Mucosa of rectum (tissue), 2 donors: ENCODE data around the gene WARS2.
"Not testable (repeated sequence)": the region's sequence is repeated elsewhere in the genome, so short reads cannot be mapped to it uniquely, and the experiment has no call there.

ENCODE experiments used
- H3K27ac ChIP-seq, 2 donors: one replicate each; pipeline ENCODE4 v1.7.0; 2013; ENCODE audit warnings: inconsistent platforms in 2 of 2, low read depth in 2 of 2, low read length in 2 of 2
- H3K27me3 ChIP-seq, 2 donors: one replicate each; pipeline ENCODE4 v1.7.0; 2013; ENCODE audit warnings: low read length in 2 of 2; ENCODE audit not compliant: control insufficient read depth in 2 of 2, insufficient read depth in 2 of 2
- H3K36me3 ChIP-seq, 2 donors: one replicate each; pipeline ENCODE4 v1.7.0; 2013; ENCODE audit warnings: low read length in 2 of 2; ENCODE audit not compliant: control insufficient read depth in 2 of 2, insufficient read depth in 2 of 2
- H3K4me1 ChIP-seq, 2 donors: one replicate each; pipeline ENCODE4 v1.7.0; 2013; ENCODE audit warnings: low read length in 2 of 2, mild to moderate bottlenecking in 1 of 2; ENCODE audit not compliant: control insufficient read depth in 2 of 2, insufficient read depth in 2 of 2
- H3K4me3 ChIP-seq, 2 donors: one replicate each; pipeline ENCODE4 v1.7.0; 2013; ENCODE audit warnings: low read length in 2 of 2
- H3K9ac ChIP-seq, 2 donors: one replicate each; pipeline ENCODE4 v1.7.0; 2013; ENCODE audit warnings: low read length in 2 of 2, low read depth in 1 of 2, mild to moderate bottlenecking in 1 of 2
- H3K9me3 ChIP-seq, 2 donors: one replicate each; pipeline ENCODE4 v1.7.0; 2013; ENCODE audit warnings: low read length in 2 of 2; ENCODE audit not compliant: control insufficient read depth in 2 of 2
- donor health status: healthy.
- donor health status: Normal muscosa, but diverticular disease.

Gene WARS2

DNA sequence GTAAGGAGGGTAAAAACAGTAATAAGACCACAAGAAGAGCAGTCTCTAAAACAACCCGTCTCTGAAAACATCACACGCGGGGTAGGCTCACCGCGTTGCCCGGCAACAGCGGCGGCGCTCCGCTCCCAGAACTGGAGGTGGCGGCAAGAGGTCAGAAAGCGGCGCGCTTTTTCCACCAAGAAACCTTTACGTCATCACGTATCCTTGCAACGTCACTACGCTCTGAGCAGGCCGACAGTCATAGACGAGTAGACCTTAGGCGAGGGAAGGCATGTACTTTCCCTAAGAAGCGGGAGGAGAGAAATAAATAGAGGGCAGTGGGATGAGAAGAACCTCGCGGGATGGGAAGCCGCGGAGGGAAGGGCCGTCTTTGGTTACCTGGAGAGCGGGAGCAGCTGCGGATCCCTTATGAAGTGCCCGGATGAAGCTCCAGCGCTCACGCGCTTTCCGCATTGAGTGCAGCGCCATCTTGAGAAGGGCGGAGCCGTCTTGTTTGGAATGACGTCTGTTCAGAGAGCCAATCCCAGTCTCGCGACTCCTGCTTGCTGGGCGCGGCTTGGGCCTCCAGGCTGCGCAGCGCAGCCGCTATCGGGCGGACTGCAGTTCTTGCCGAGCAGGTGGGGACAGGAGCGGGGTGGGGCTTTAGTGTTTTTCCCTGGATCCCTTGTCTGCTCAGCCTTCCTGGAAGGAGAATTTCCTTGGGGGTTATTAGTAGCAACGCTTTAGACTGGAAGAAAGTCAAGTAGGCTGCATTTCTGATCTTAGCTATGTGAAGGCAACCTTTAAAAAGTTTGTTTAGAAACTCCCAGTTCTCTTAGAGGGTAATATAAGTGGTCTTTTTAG lies at the start of gene WARS2:
Gene WARS2, minus strand, starts transcription at position 477 of the 843 bp plus-strand sequence. Its CDS starts 9 bp downstream, at position 468.
- Histone ChIP-seq H3K27ac (peak within 1 kb of the TSS; percentile 97 to 98), H3K9ac (peak within 1 kb of the TSS; percentile 92 to 99), H3K9me3 (no peaks in the 10 kb centered on the region), H3K27me3 (no peaks in the 10 kb centered on the region), H3K4me3 (peak within 1 kb of the TSS; percentile 85 to 94), H3K4me1 (peaks cover 8 to 14% of the 10 kb centered on the region in 2 donors), H3K36me3 (no peaks in the 10 kb centered on the region)

DNA sequence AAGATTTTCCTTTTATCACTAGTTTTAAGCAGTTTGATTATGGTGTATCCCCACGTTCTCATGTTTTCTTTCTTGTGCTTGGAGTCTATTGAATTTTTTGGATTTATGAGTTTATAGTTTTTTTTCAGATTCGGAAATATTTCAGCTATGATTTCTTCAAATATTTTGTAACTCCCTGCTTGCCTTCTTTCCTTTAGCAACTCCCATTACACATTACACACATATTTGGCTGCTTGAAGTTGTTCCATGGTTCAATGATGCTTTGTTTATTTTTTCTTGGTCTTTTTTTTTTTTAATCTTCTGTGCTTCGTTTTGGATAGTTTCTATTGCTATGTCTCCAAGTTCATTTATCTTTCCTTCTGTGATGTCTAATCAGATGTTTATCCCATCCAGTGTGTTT lies 48.5 kb upstream of the WARS2 start:
- Histone ChIP-seq H3K9ac (no peak overlapping the region), H3K9me3 (no peaks in the 10 kb centered on the region), H3K4me1 (no peaks in the 10 kb centered on the region), H3K36me3 (no peaks in the 10 kb centered on the region), H3K27me3 (no peaks in the 10 kb centered on the region), H3K27ac (no peak overlapping the region), H3K4me3 (no peak overlapping the region)

DNA sequence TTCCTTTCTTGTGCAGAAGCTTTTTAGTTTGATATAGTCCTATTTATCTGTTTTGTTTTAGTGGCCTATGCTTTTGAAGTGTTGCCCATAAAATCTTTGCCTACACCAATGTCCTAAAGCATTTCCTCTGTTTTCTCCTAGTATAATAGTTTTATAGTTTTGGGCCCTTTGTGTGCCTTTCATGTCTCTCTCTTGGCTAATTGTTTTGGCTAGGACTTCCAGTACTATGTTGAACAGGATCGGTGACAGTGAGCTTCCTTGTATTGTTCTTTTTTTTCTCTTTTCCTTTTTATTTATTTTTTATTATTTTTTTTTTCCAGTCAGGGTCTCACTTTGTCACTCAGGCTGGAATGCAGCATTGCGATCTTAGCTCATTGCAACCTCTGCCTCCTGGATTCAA lies 47.0 kb upstream of the WARS2 start:
- Histone ChIP-seq H3K9ac (no peak overlapping the region), H3K4me1 (no peaks in the 10 kb centered on the region), H3K9me3 (no peaks in the 10 kb centered on the region), H3K36me3 (no peaks in the 10 kb centered on the region), H3K4me3 (no peak overlapping the region), H3K27ac (no peak overlapping the region), H3K27me3 (no peaks in the 10 kb centered on the region)

DNA sequence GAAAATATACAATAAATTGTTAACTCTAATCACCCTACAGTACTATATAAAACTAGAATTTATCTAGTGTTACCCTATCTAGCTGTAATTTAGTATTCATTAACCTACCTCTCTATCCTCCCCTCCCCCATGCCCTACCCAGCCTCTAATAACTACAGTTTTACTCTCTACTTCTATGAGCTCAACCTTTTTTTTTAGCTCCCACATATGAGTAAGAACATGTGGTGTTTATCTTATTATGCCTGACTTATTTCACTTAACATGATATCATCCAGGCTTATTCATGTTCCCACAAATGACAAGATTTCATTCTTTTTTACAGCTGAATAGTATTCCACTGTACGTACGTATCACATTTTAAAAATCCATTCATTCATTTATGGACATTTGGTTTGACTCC lies 46.0 kb upstream of the WARS2 start:
- Histone ChIP-seq H3K4me3 (no peak overlapping the region), H3K27me3 (no peaks in the 10 kb centered on the region), H3K9ac (no peak overlapping the region), H3K36me3 (no peaks in the 10 kb centered on the region), H3K27ac (no peak overlapping the region), H3K9me3 (no peaks in the 10 kb centered on the region), H3K4me1 (no peaks in the 10 kb centered on the region)

DNA sequence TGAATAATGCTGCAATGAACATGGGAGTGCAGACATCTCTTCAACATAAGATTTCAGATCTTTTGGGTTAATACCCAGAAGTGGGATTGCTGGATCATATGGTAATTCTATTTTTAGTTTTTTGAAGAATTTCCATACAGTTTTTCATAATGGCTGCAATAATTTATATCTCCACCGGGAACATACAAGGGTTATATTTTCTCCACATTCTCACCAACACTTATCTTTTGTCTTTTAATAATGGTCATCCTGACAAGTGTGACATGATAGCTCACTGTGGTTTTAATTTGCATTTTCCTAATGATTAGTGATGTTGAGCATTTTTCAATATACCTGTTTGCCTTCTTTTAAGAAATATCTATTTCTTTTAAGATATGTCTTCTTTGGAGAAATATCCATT lies 44.5 kb upstream of the WARS2 start:
- Histone ChIP-seq H3K4me1 (no peaks in the 10 kb centered on the region), H3K9ac (no peak overlapping the region), H3K9me3 (no peaks in the 10 kb centered on the region), H3K27me3 (no peaks in the 10 kb centered on the region), H3K36me3 (no peaks in the 10 kb centered on the region), H3K4me3 (no peak overlapping the region), H3K27ac (no peak overlapping the region)

DNA sequence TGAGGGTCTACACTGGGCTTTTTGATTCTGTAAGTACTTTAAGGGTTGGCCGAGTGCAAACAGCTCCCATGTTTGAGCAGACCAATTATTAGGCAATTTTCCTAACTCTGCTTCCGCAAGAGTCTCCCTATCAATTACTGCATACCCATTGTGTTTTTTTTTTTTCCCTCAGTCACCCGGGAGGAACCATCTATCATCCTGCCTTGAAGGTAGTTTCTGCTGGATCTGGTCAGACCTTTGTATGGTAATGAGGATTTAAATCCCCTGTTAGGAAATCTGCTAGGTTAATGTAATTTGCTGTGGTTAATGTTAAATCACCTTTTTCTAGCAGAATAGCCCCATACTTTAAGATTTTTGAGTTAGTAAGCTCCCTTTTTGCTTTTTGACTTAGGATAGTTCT lies 40.8 kb upstream of the WARS2 start:
- no peak overlapping the region for H3K27ac ChIP-seq
- H3K4me3 ChIP-seq = no peak overlapping the region
- no peaks in the 10 kb centered on the region for H3K4me1 ChIP-seq
- H3K9ac ChIP-seq = no peak overlapping the region
- H3K36me3 ChIP-seq = no peaks in the 10 kb centered on the region
- no peaks in the 10 kb centered on the region for H3K27me3 ChIP-seq
- H3K9me3 ChIP-seq = no peaks in the 10 kb centered on the region

DNA sequence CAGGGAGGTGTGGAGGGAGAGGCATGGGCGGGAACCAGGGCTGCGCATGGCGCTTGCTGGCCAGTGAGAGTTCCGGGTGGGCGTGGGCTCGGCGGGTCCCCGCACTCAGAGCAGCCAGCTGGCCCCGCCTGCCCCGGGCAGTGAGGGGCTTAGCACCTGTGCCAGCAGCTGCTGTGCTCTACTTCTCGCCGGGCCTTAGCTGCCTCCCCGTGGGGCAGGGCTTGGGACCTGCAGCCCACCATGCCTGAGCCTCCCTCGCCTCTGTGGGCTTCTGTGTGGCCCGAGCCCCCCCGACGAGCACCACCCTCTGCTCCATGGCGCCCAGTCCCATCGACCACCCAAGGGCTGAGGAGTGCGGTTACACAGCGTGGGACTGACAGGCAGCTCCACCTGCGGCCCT lies 38.6 kb upstream of the WARS2 start:
- no peak overlapping the region for H3K27ac ChIP-seq
- no peak overlapping the region for H3K4me3 ChIP-seq
- no peaks in the 10 kb centered on the region for H3K9me3 ChIP-seq
- H3K36me3 ChIP-seq = no peaks in the 10 kb centered on the region
- H3K4me1 ChIP-seq = no peaks in the 10 kb centered on the region
- no peak overlapping the region for H3K9ac ChIP-seq
- H3K27me3 ChIP-seq = no peaks in the 10 kb centered on the region

DNA sequence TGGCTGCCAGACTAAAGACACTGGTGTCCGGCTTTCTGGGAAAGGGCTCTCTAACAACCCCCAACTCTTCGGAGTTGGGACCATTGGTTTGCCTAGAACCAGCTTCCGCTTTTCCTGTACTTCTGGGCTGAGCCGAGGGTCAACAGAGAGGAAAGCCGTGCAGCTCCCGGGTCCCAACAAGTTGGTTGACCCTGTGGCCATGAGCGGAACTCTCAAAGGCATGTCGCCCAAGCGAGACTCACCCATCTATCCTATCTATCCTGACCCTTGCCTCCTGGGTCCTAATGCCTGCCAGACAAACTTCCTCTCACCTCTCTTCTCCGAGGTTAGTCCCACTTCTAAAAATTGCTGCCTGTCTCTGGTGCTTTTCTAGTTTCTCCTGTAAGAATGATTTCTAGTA lies 32.5 kb upstream of the WARS2 start:
- H3K9me3 ChIP-seq, H3K27ac ChIP-seq, H3K27me3 ChIP-seq, H3K4me3 ChIP-seq, H3K4me1 ChIP-seq, H3K9ac ChIP-seq, H3K36me3 ChIP-seq: not testable (repeated sequence)

DNA sequence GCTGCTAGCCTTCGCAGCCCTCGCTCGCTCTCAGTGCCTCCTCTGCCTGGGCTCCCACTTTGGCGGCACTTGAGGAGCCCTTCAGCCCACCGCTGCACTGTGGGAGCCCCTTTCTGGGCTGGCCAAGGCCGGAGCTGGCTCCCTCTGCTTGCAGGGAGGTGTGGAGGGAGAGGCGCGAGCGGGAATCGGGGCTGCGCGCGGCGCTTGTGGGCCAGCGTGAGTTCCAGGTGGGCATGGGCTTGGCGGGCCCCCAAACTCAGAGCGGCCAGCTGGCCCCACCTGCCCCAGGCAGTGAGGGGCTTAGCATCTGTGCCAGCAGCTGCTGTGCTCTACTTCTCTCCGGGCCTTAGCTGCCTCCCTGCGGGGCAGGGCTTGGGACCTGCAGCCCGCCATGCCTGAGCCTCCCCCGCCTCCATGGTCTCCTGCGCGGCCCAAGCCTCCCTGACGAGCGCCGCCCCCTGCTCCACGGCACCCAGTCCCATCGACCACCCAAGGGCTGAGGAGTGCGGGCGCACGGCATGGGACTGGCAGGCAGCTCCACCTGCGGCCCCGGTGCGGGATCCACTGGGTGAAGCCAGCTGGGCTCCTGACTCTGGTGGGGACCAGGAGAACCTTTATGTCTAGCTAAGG lies 31.0 kb upstream of the WARS2 start:
- not testable (repeated sequence) for H3K27me3 ChIP-seq, H3K9me3 ChIP-seq, H3K9ac ChIP-seq, H3K27ac ChIP-seq, H3K36me3 ChIP-seq, H3K4me1 ChIP-seq, H3K4me3 ChIP-seq

DNA sequence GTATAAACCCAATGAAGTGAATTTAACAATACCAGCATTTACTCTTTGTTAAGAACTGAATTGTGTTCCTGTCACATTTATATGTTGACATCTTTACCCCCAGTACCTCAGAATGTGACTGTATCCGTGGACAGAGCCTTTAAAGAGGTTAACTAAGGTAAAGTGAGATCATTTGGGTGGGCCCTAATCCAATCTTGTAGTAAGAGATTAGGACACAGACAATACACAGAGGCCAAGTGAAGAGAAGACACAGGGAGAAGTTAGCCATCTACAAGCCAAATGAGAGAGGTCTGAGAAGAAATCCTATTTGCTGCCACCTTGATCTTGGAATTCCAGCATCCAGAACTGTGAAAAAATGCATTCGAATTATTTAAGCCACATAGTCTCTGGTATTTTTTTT lies 22.9 kb upstream of the WARS2 start:
- Histone ChIP-seq H3K27ac (no peak overlapping the region), H3K4me3 (no peak overlapping the region), H3K9me3 (no peaks in the 10 kb centered on the region), H3K9ac (no peak overlapping the region), H3K27me3 (no peaks in the 10 kb centered on the region), H3K4me1 (no peaks in the 10 kb centered on the region), H3K36me3 (peaks cover 4 to 22% of the 10 kb centered on the region in 2 donors)
